Activated T-helper 1 cell treated with Interleukin-2 at 50 U/mL for 16 hours (primary cell): ENCODE data around the gene RERE.
"Not testable (repeated sequence)": the region's sequence is repeated elsewhere in the genome, so short reads cannot be mapped to it uniquely, and the experiment has no call there.

ENCODE experiments used
- DNase-seq: peaks from one replicate; pipeline ENCODE4 v3.0.0-alpha.2; 2020; ENCODE audit warnings: low read depth

Gene RERE

DNA sequence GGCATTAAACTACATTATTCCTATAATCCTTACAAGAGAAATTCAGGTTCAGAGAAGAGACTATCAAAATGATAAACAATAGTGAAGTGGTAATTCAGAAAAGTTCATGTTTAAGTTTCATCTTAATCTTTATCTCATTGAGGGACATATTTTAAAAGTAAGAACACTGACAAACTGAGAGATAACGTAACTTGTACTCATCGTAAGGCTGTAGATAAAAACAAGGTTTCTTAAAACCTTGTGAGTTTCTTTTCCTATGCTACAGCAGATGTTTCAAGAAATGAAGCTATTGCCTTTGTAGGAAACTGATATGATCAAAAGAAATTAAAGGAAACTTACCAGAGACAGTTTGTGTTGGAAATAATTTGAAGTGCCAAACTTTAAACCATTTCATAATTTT lies 65.0 kb downstream of the RERE start:
- no peak for DNase-seq

DNA sequence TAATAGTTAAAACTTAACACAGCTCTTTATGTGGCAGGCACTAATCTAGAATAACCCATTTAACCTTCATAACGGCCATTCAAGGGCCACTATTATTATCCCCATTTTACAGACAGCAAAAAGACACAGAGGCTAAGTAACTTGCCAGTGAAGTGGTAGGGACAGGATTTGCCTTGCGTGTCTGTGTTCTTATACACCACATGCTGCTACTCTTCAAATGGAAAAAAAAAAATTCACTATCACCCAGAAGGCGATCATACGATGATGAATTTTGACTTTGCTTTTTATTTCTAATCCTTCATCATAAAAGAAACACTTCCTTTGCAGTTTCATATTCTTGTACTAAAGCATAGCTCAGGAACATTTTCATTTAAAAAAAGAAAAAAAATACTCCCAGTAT lies 65.5 kb downstream of the RERE start:
- no peak for DNase-seq

DNA sequence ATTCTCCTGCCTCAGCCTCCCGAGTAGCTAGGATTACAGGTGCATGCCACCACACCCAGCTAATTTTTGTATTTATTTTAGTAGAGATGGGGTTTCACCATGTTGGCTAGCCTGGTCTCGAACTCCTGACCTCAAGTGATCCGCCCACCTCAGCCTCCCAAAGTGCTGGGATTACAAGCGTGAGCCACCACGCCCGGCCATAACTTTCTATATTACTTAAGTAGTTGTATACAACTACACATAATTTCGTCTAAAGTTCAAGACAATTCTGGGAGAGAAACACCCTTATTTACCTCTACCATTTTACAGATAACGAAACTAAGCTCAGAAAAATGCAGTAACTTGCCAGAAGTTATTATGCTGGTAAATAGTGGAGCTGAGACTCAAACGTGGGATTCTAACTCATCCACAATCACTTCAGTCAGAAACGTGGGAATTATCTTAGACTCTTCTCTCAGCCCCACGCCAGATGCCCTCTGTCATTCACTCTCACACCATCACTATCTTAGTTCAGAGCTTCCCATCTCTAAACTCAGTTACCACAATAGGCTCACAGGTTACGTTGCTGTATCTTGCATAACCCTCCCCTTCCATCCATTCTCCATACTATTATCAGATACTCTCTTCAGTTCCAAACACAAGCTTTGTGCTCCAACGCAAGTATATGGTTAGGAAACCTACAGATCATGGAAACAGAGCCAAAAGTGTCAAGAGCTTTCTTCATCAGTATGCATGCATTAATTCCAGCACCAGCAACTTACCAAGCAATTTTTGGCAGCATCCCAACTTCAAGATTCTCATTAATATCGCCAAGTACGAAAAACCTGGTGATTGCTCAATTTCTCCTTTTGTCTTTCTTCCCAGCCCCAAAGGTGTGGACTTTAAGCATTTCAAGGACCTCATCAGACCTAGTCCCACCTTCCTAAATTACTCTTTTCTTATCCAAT lies 69.3 kb downstream of the RERE start:
- no peak for DNase-seq

DNA sequence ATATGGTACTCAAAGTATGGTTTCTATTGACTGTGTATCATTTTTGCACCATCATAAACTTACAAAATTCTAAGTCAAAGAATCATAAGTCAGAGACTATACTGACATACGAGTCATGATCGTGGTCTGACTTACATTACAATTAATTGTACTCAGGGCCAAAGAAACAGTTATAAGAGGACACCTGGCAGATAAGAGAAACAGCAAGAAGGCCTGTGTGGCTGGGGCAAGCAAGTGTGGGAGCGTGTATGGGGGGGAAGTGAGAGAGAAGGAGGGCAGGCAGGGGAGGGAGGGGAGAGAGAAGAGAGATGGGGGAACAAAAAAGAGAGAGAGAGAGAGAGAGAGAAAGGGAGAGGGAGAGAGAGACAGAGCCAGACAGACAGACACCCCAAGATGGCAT lies 70.9 kb downstream of the RERE start:
- no peak for DNase-seq

GRCh38 chr1:8745749-8746390 lies 71.6 kb downstream of the RERE start:
- no peak for DNase-seq

DNA sequence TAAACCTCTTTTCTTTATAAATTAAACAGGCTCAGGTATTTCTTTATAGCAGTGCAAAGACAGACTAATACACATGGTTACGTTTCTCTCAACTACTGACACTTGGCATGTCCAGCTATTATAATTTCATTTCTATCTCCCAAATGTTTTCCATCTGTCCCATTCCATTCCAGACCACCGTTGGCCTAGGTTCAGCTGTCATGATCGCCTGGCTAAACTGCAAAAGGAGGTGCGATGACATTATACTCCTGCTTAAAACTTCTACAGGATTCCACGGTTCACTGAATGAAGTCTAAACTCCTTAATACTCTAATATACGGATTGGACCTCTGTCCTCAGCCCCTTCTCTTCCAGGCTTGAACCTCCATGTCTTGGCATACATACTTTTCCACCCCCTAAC lies 72.1 kb downstream of the RERE start:
- DNase-seq = no peak

- no peak for DNase-seq
Measured at GRCh38 chr1:8742022-8742924, 75.2 kb downstream of the RERE start.

GRCh38 chr1:8740034-8740449 lies 77.4 kb downstream of the RERE start:
- DNase-seq = no peak

- DNase-seq = no peak
Measured at GRCh38 chr1:8739377-8739776, 78.1 kb downstream of the RERE start.

DNA sequence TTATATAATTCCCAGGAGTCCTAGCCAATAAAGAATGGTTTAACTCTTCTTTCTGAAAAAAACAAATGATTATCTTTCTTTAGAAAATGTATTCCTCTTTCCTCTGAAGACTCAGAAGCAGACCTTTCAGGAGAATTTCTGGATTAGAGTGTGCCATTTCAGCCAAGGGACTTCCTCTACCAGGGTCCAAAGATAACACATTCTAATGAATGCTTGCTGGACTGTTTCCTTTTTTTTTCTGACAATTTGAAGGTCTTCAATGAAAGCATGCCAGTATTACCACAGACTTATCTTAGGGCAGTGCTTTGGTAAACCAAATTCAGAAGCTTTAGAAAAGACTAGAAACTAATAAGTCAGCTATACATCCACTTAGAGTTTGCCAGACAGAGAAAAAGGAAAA lies 80.5 kb downstream of the RERE start:
- no peak for DNase-seq

GRCh38 chr1:8733484-8733883 lies 84.0 kb downstream of the RERE start:
- DNase-seq = no peak

GRCh38 chr1:8731162-8731561 lies 86.3 kb downstream of the RERE start:
- no peak for DNase-seq

GRCh38 chr1:8728464-8728863 lies 89.0 kb downstream of the RERE start:
- no peak for DNase-seq

GRCh38 chr1:8727809-8728213 lies 89.6 kb downstream of the RERE start:
- DNase-seq = no peak

GRCh38 chr1:8727316-8727715 lies 90.1 kb downstream of the RERE start:
- DNase-seq = not testable (repeated sequence)

- not testable (repeated sequence) for DNase-seq
Measured at GRCh38 chr1:8726801-8727186, 90.6 kb downstream of the RERE start.

- no peak for DNase-seq
Measured at GRCh38 chr1:8723010-8723409, 94.4 kb downstream of the RERE start.

- DNase-seq = no peak
Measured at GRCh38 chr1:8722366-8722765, 95.1 kb downstream of the RERE start.

DNA sequence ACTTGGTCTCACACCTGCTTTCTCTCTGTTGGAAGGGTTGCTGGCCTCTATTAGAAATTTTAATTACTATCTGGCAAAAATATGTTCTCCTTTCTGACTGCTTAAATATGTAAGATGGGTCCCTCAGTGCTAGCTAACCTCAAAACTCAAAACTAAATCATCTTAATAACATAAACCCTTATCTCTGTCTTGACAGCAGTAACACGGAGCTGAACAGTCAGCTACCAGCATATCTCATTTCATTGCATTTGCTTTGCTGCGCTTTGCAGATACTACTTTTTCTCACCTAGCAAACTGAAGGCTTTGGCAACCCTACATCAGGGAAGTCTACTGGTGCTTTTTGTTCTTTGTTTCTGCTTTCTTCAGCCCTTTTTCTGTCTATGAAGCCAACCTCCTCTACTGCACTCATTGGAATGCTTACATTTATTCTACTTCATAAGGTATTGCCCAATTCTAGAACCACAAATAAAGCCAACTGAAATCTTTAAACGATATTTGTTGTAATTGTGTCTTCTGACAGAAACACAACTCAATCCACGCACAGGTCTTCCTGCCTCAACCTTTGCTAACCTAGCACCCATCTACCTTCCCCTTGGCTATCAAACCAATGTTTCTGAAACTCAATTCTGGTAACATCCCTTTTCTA lies 95.6 kb downstream of the RERE start:
- no peak for DNase-seq

DNA sequence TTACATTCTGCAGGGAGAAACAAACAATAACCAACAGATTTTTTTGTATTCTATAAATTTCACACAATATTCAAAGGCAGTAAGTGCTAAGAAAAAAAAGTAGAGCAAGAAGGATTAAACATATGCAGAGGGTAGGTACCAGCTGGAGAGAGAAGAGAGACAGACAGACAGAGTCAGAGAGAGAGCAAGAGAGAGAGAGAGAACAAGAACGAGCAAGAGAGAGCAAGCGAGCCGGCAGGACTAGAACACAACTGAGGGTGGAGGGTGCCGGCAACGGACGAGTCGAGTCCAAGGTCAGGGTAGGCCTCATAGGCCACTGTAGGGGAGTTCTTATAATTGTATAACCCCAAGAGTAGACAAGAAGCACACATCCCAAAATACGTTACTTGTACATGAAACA lies 97.1 kb downstream of the RERE start:
- DNase-seq = no peak

DNA sequence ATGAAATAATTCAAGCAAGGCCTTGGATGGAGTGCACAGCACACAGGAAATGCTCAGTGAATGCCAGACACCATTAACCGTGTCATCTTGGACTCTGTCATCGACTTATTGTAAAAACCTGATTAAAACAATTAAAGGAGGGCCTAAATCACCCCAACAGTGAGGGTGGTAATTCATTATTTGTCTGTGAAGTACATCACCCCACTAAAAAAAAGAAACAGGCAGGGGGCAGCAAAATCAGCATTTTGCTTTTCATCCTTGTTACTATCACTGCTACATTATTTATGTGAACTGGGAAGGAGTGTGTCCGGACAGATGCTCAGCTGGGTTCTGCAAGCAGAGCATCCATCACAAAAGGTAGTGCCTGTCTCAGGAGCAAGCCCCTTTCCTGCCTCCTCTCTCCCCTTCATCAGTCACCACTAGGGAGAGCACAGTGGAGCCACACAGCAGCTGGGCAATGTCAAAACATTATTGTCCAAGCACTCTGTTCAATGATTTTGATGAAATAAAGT lies 98.5 kb downstream of the RERE start:
- no peak for DNase-seq

DNA sequence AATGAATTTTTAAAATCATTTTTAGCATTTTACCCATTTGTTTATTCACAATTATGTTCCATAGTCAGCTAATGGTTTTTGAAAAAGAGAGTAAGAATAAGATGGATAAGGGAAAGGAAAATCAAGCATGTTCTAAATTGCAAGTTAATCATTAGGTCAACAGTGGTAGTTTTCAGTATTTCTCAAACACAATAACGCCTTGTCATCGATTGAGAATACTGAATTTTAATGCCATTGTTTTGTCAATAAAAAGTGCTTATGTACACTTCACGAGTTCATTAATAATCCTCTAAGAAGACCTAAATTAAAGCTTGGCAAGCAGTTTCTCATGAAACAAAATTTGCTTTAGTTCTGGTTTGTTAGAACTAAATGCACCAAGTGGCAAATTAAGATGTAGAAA lies 100.3 kb downstream of the RERE start:
- no peak for DNase-seq
